ENCODE measurements around the gene WDR87.
A peak's percentile ranks its signal among the peaks of the same experiment; 100 is the strongest.
"Not testable (repeated sequence)": the region's sequence is repeated elsewhere in the genome, so short reads cannot be mapped to it uniquely, and the experiment has no call there.

The WDR87 gene

GRCh38 chr19:37877147-37877546, 29.2 kb downstream of the WDR87 start:
- no peak for DNase-seq (ENCODE audit: low spot score)

GRCh38 chr19:37876032-37876431, 30.4 kb downstream of the WDR87 start:
- no peak for DNase-seq (ENCODE audit: low spot score)

- DNase-seq (ENCODE audit: low spot score): no peak
Observed at GRCh38 chr19:37874784-37875183, 31.6 kb downstream of the WDR87 start.

GRCh38 chr19:37872383-37872782, 34.0 kb downstream of the WDR87 start:
- DNase-seq (ENCODE audit: low spot score): no peak

- DNase-seq (ENCODE audit: low spot score): no peak
Observed at GRCh38 chr19:37869766-37870340, 36.5 kb downstream of the WDR87 start.

- no peak for DNase-seq (ENCODE audit: low spot score)
Observed at GRCh38 chr19:37867831-37868230, 38.6 kb downstream of the WDR87 start.

- not testable (repeated sequence) for DNase-seq (ENCODE audit: low spot score)
Observed at GRCh38 chr19:37865930-37866329, 40.5 kb downstream of the WDR87 start.

- no peak for DNase-seq (ENCODE audit: low spot score)
Observed at GRCh38 chr19:37864501-37864900, 41.9 kb downstream of the WDR87 start.

GRCh38 chr19:37855098-37855497, 51.3 kb downstream of the WDR87 start:
- DNase-seq (ENCODE audit: low spot score): peak; percentile 19

GRCh38 chr19:37845932-37846331, 60.5 kb downstream of the WDR87 start:
- DNase-seq (ENCODE audit: low spot score): peak; percentile 22
